H1 (cell line): ENCODE measurements around the gene DYSF. TPM values are rescaled to one million over a fixed set of nuclear protein-coding genes. Genes with fewer than 3 reads are reported as not detected.

ENCODE experiments used
- CTCF ChIA-PET: fragments of 300-600 bp; sonication (Branson Sonifier 250); formaldehyde crosslinking; loops from one replicate; lab custom pipeline; 2021; ENCODE audit not compliant: partially characterized antibody; lab: Charles Lee
- POLR2A ChIA-PET: fragments of 300-600 bp; sonication (Branson Sonifier 250); formaldehyde crosslinking; loops from one replicate; lab custom pipeline; 2021; ENCODE audit warnings: inconsistent platforms; ENCODE audit not compliant: partially characterized antibody; lab: Charles Lee
- DNase-seq, 2 experiments: peaks; one replicate each; pipeline versions ENCODE4 v3.0.0 to v3.0.0-alpha.2; 2010 to 2022; ENCODE audit warnings: low spot score in 2 of 2, low read depth in 1 of 2, mixed read lengths in 1 of 2
- FAIRE-seq: peaks from 2 replicates; lab custom pipeline; 2011; peaks lifted over from hg19 to GRCh38; lab: Jason Lieb, UNC
- H2AFZ ChIP-seq: 2 replicates; pipeline ENCODE4 v1.8.1; 2012; ENCODE audit warnings: low read length, inconsistent platforms
- H2AK5ac ChIP-seq: 2 replicates; pipeline ENCODE4 v1.6.1; 2013; ENCODE audit warnings: low read depth, low read length
- H2BK120ac ChIP-seq: replicated peaks from 2 replicates; pipeline ENCODE3; 2013; ENCODE audit warnings: low read depth, low read length, inconsistent platforms
- H2BK12ac ChIP-seq: 2 replicates; pipeline ENCODE4 v1.6.1; 2013; ENCODE audit warnings: low read depth, low read length
- H2BK15ac ChIP-seq: 2 replicates; pipeline ENCODE4 v1.6.1; 2013; ENCODE audit warnings: low read length
- H2BK20ac ChIP-seq: 2 replicates; pipeline ENCODE4 v1.6.1; 2013; ENCODE audit warnings: low read length
- H2BK5ac ChIP-seq: 2 replicates; pipeline ENCODE4 v1.6.1; 2013; ENCODE audit warnings: low read depth, low read length
- H3K14ac ChIP-seq: 2 replicates; pipeline ENCODE4 v1.6.1; 2013; ENCODE audit warnings: inconsistent platforms; ENCODE audit not compliant: insufficient read length
- H3K18ac ChIP-seq: 2 replicates; pipeline ENCODE4 v1.6.1; 2013; ENCODE audit warnings: low read length; ENCODE audit errors: extremely low read depth
- H3K23ac ChIP-seq: 2 replicates; pipeline ENCODE4 v1.6.1; 2013; ENCODE audit warnings: inconsistent platforms; ENCODE audit not compliant: insufficient read length
- H3K23me2 ChIP-seq: 2 replicates; pipeline ENCODE4 v1.6.1; 2013; ENCODE audit warnings: low read depth, low read length
- H3K27ac ChIP-seq: 2 replicates; pipeline ENCODE4 v1.6.1; 2011; ENCODE audit warnings: low read depth, low read length, inconsistent platforms
- H3K27me3 ChIP-seq, 4 experiments: replicated peaks in 1 of 4; 1 replicate in 1 of 4; 2 replicates in 3 of 4; pipeline versions ENCODE4 v1.6.1 to v1.8.1; 2011 to 2013; ENCODE audit warnings: low read length in 3 of 4, mild to moderate bottlenecking in 3 of 4, inconsistent platforms in 2 of 4, mixed read lengths in 2 of 4, moderate library complexity in 1 of 4; ENCODE audit not compliant: control insufficient read depth in 3 of 4, insufficient read depth in 3 of 4; ENCODE audit errors: extremely low read depth in 1 of 4
- H3K36me3 ChIP-seq, 4 experiments: 2 replicates each; pipeline versions ENCODE4 v1.6.1 to v1.8.1; 2011 to 2013; ENCODE audit warnings: mild to moderate bottlenecking in 4 of 4, low read length in 3 of 4, moderate library complexity in 2 of 4, control low read depth in 1 of 4, inconsistent platforms in 1 of 4; ENCODE audit not compliant: insufficient read depth in 4 of 4, control insufficient read depth in 2 of 4
- H3K4ac ChIP-seq: replicated peaks from 2 replicates; pipeline ENCODE3; 2013; ENCODE audit warnings: low read length, low read depth, mixed read lengths, inconsistent platforms; ENCODE audit not compliant: insufficient read length
- H3K4me1 ChIP-seq, 4 experiments: replicated peaks in 1 of 4; 1 replicate in 1 of 4; 2 replicates in 3 of 4; pipeline versions ENCODE4 v1.6.1 to v1.8.1; 2011 to 2013; ENCODE audit warnings: low read length in 3 of 4, inconsistent platforms in 2 of 4, mixed read lengths in 1 of 4; ENCODE audit not compliant: insufficient read depth in 4 of 4, control insufficient read depth in 3 of 4
- H3K4me2 ChIP-seq, 2 experiments: 2 replicates each; pipeline versions ENCODE4 v1.6.1 to v1.8.1; 2011 to 2013; ENCODE audit warnings: low read depth in 2 of 2, low read length in 2 of 2, control low read depth in 1 of 2, inconsistent platforms in 1 of 2, mild to moderate bottlenecking in 1 of 2; ENCODE audit not compliant: insufficient read depth in 1 of 2
- H3K4me3 ChIP-seq, 4 experiments: fragments of 200-600, 300-600 bp in 1 of 4; sonication (generic), shearing (Covaris generic), sonication (Bioruptor Twin) in 1 of 4; 2 replicates each; pipeline versions ENCODE4 v1.5.1 to v1.8.1; 2011 to 2016; ENCODE audit warnings: low read length in 4 of 4, low read depth in 3 of 4, control low read depth in 2 of 4, inconsistent platforms in 2 of 4, mild to moderate bottlenecking in 2 of 4, mixed read lengths in 1 of 4, moderate library complexity in 1 of 4; ENCODE audit not compliant: insufficient read depth in 2 of 4; ENCODE audit errors: extremely low read depth in 1 of 4
- H3K56ac ChIP-seq: replicated peaks from 2 replicates; pipeline ENCODE3; 2013; ENCODE audit warnings: low read depth, mild to moderate bottlenecking, mixed read lengths, low read length, inconsistent platforms; ENCODE audit not compliant: insufficient read length
- H3K79me1 ChIP-seq: 2 replicates; pipeline ENCODE4 v1.6.1; 2013; ENCODE audit warnings: low read depth, low read length, control low read depth
- H3K79me2 ChIP-seq, 2 experiments: 2 replicates each; pipeline versions ENCODE4 v1.6.1 to v1.8.1; 2012 to 2013; ENCODE audit warnings: low read length in 2 of 2, mild to moderate bottlenecking in 2 of 2, inconsistent platforms in 1 of 2; ENCODE audit not compliant: insufficient read depth in 2 of 2, control insufficient read depth in 1 of 2
- H3K9ac ChIP-seq, 4 experiments: replicated peaks in 1 of 4; 1 replicate in 1 of 4; 2 replicates in 3 of 4; pipeline versions ENCODE4 v1.6.1 to v1.8.1; 2011 to 2013; ENCODE audit warnings: low read depth in 3 of 4, low read length in 3 of 4, control low read depth in 2 of 4, mild to moderate bottlenecking in 2 of 4, moderate library complexity in 2 of 4, inconsistent platforms in 1 of 4; ENCODE audit errors: extremely low read depth in 1 of 4
- H3K9me3 ChIP-seq, 2 experiments: 2 replicates each; pipeline versions ENCODE4 v1.6.1 to v1.8.1; 2012 to 2013; ENCODE audit warnings: mild to moderate bottlenecking in 2 of 2, moderate library complexity in 2 of 2, control low read depth in 1 of 2, inconsistent platforms in 1 of 2, low read depth in 1 of 2, low read length in 1 of 2, mixed read lengths in 1 of 2; ENCODE audit not compliant: insufficient read depth in 2 of 2
- H4K20me1 ChIP-seq, 2 experiments: replicated peaks in 1 of 2; 2 replicates each; pipeline versions ENCODE3 to v1.8.1; 2011 to 2013; ENCODE audit warnings: inconsistent platforms in 2 of 2, low read length in 2 of 2, mild to moderate bottlenecking in 1 of 2; ENCODE audit not compliant: insufficient read depth in 2 of 2, control insufficient read depth in 1 of 2
- H4K5ac ChIP-seq: 2 replicates; pipeline ENCODE4 v1.6.1; 2013; ENCODE audit warnings: low read length, low read depth, mixed read lengths, inconsistent platforms; ENCODE audit not compliant: insufficient read length
- H4K8ac ChIP-seq: 2 replicates; pipeline ENCODE4 v1.8.0; 2013; ENCODE audit warnings: mild to moderate bottlenecking, moderate library complexity, low read length, inconsistent platforms; ENCODE audit not compliant: insufficient read depth; ENCODE audit errors: extremely low read depth
- H4K91ac ChIP-seq: replicated peaks from 2 replicates; pipeline ENCODE3; 2013; ENCODE audit warnings: low read length, mixed read lengths, inconsistent platforms; ENCODE audit not compliant: insufficient read length
- BCL11A ChIP-seq, 2 experiments: IDR thresholded peaks; one replicate each; pipeline ENCODE4 v1.6.1; 2011; ENCODE audit warnings: low read depth in 2 of 2, low read length in 2 of 2, mild to moderate bottlenecking in 2 of 2
- CTCF ChIP-seq, 3 experiments: IDR thresholded peaks; 1 replicate in 2 of 3; 2 replicates in 1 of 3; pipeline versions ENCODE4 v1.5.1 to v1.6.1; 2011; ENCODE audit warnings: low read length in 3 of 3, mild to moderate bottlenecking in 3 of 3, inconsistent platforms in 2 of 3, low read depth in 1 of 3, moderate library complexity in 1 of 3; ENCODE audit not compliant: insufficient read depth in 1 of 3; ENCODE audit errors: control extremely low read depth in 1 of 3
- EZH2 ChIP-seq: fragments of 200-600 bp; sonication (generic); IDR thresholded peaks from 2 replicates; pipeline ENCODE4 v1.7.1; 2012; ENCODE audit warnings: low read depth, mild to moderate bottlenecking, moderate library complexity, low read length, inconsistent platforms; ENCODE audit not compliant: severe bottlenecking
- FOSL1 ChIP-seq: IDR thresholded peaks from 2 replicates; pipeline ENCODE4 v1.6.1; 2011; ENCODE audit warnings: mild to moderate bottlenecking, low read depth, low read length, moderate library complexity; ENCODE audit not compliant: insufficient read depth
- JUN ChIP-seq: IDR thresholded peaks from 2 replicates; pipeline ENCODE4 v1.6.1; 2011; ENCODE audit warnings: low read depth, mild to moderate bottlenecking, improper control_type of control experiment, low read length
- POLR2AphosphoS5 ChIP-seq: IDR thresholded peaks from 2 replicates; pipeline ENCODE4 v1.6.1; 2011; ENCODE audit warnings: low read depth, low read length
- POU5F1 ChIP-seq: IDR thresholded peaks from 2 replicates; pipeline ENCODE4 v1.6.1; 2011; ENCODE audit warnings: low read depth, mild to moderate bottlenecking, low read length, moderate library complexity
- RXRA ChIP-seq: IDR thresholded peaks from 2 replicates; pipeline ENCODE4 v1.6.1; 2011; ENCODE audit warnings: low read depth, mild to moderate bottlenecking, low read length, moderate library complexity; ENCODE audit not compliant: insufficient read depth
- WGBS, 2 experiments: shearing (Covaris generic) in 1 of 2; methylation state at CpG; one replicate each; pipeline versions ENCODE4 v1.1.6 to v1.1.7; 2013 to 2015; ENCODE audit warnings: low lambda C conversion rate in 2 of 2, mixed read lengths in 2 of 2, inconsistent platforms in 1 of 2, low coverage in 1 of 2, missing lambda C conversion rate in 1 of 2; ENCODE audit not compliant: insufficient replicate concordance in 2 of 2, insufficient coverage in 1 of 2, insufficient read length in 1 of 2; ENCODE audit errors: extremely low coverage in 1 of 2, missing lambda C conversion rate in 1 of 2; 5-methylcytosine and 5-hydroxymethylcytosine counted together
- polyA plus RNA-seq, 7 experiments: library from polyadenylated mRNA; depleted of rRNA in 3 of 7; stranded (reverse) in 5 of 7; unstranded in 2 of 7; fragments of >200 nt in 5 of 7; fragments of 200-250 nt in 2 of 7; gene quantifications; 1 replicate in 5 of 7; 2 replicates in 1 of 7; 4 replicates in 1 of 7; pipeline versions ENCODE4 v1.2.1 to v1.2.3, GENCODE V29; 2011 to 2013; ENCODE audit warnings: missing spikeins in 2 of 7, mixed read lengths in 2 of 7
- total RNA-seq: library from RNA; stranded (reverse); fragmentation: NEBNext Ultra II Directional; extraction: Animal tissue kit (Norgen Biotek cat#: 25700); gene quantifications from 2 replicates; pipeline ENCODE4 v1.2.1, GENCODE V29; 2021

The DYSF gene
- total and polyA plus RNA-seq, 2 of the 8 experiments (the other 6 are each of a cell fraction or from before 2014, with no cell fraction given), result 5.8 to 7.1 TPM

- no peak overlapping the region for H3K56ac ChIP-seq
- no peak for FAIRE-seq
- H2BK5ac ChIP-seq, result no peak overlapping the region
- no peak overlapping the region for H2AFZ ChIP-seq
- H3K9me3 ChIP-seq, result no peaks in the 10 kb centered on the region
- no peak overlapping the region for H2BK15ac ChIP-seq
- ChIA-PET POLR2A (no interaction called here), CTCF (no interaction called here)
- no peak overlapping the region for H4K5ac ChIP-seq
- H2BK12ac ChIP-seq, result no peak overlapping the region
- no peak for DNase-seq
- H3K9ac ChIP-seq, result no peak overlapping the region
- no peak overlapping the region for H4K91ac ChIP-seq
- H3K4me3 ChIP-seq, result no peak overlapping the region
- no peak overlapping the region for H3K27ac ChIP-seq
- TF ChIP-seq RXRA (no peak), EZH2 (no peak), JUN (no peak), FOSL1 (no peak), CTCF (IDR thresholded peaks at IDR 0.05; ENCODE audit: control extremely low read depth in 1 of 3, insufficient read depth in 1 of 3, low read depth in 1 of 3, low read length in 3 of 3) (no peak), POLR2AphosphoS5 (no peak), POU5F1 (no peak), BCL11A (IDR thresholded peaks at IDR 0.05; ENCODE audit: low read depth in 2 of 2, low read length in 2 of 2) (no peak)
- no peak overlapping the region for H2AK5ac ChIP-seq
- 97% methylated on average over 2 of the region's 2 CpGs; no CpG with 5 or more reads in 1 of the 2 experiments for WGBS, 2 experiments
- H2BK120ac ChIP-seq, result no peak overlapping the region
- no peak overlapping the region for H2BK20ac ChIP-seq
- H3K36me3 ChIP-seq, result peaks cover 8 to 70% (median 31%) of the 10 kb centered on the region in 4 experiments
- peaks cover 0 to under 1% (median under 1%) of the 10 kb centered on the region in 4 experiments; a peak in 2 of 7 replicates for H3K4me1 ChIP-seq
- no peak overlapping the region for H3K23ac ChIP-seq
- no peak overlapping the region for H3K14ac ChIP-seq
- no peaks in the 10 kb centered on the region for H3K23me2 ChIP-seq
- H4K8ac ChIP-seq, result no peak overlapping the region
- H3K18ac ChIP-seq, result no peak overlapping the region
- peaks cover 0 to 3% of the 10 kb centered on the region in 2 experiments; a peak in 2 of 4 replicates for H3K79me2 ChIP-seq
- H3K4ac ChIP-seq, result no peak overlapping the region
- no peak overlapping the region for H3K4me2 ChIP-seq
- H3K27me3 ChIP-seq, result no peaks in the 10 kb centered on the region
- no peaks in the 10 kb centered on the region for H4K20me1 ChIP-seq
- no peaks in the 10 kb centered on the region for H3K79me1 ChIP-seq
Measured at GRCh38 chr2:71422786-71423185, 30.6 kb upstream of the DYSF start.
